HCT116 (cell line): Measurements from ENCODE around the gene GCGR. TPM values are rescaled to one million over a fixed set of nuclear protein-coding genes. Genes with fewer than 3 reads are reported as not detected.

ENCODE experiments used
- ATAC-seq: fragments of 200-7000 bp; cut with Tn5 transposase; 2 replicates; pipeline ENCODE4 v1.9.1; 2020; ENCODE audit warnings: mild to moderate bottlenecking, moderate library complexity
- BruUV-seq: library from RNA; stranded (reverse); fragments of 400-500 nt; replicated peaks from 2 replicates; lab custom pipeline; 2021; lab: Mats Ljungman, UMichigan
- CTCF ChIA-PET: fragments of 300-600 bp; sonication (Branson Sonifier 250); formaldehyde crosslinking; loops from one replicate; lab custom pipeline; 2021; ENCODE audit warnings: antibody characterized with exemption; lab: Charles Lee
- POLR2A ChIA-PET: fragments of 300-600, 350-600 bp; sonication (Branson Sonifier 250); formaldehyde crosslinking; loops from one replicate; lab custom pipeline; 2021; ENCODE audit warnings: antibody characterized with exemption; lab: Charles Lee
- RAD21 ChIA-PET, 2 experiments: fragments of 300-600 bp; sonication (Branson Sonifier 250); formaldehyde crosslinking; loops; one replicate each; lab custom pipeline; 2023; ENCODE audit warnings: low total read pairs in 2 of 2; ENCODE audit not compliant: uncharacterized antibody in 2 of 2, unreplicated experiment in 2 of 2, low non-redundant PET in 1 of 2; lab: Charles Lee
- DNase-seq: peaks from one replicate; pipeline ENCODE4 v3.0.0-alpha.2; 2010; ENCODE audit warnings: low read depth, low spot score
- H2AFZ ChIP-seq: fragments of 200-600 bp; shearing (Covaris generic), sonication (generic); 2 replicates; pipeline ENCODE4 v1.6.1; 2017; ENCODE audit warnings: low read depth, mixed run types, mixed read lengths, antibody characterized with exemption, low read length; ENCODE audit not compliant: poor library complexity, severe bottlenecking
- H3K27ac ChIP-seq: 2 replicates; pipeline ENCODE4 v1.5.1; 2012; ENCODE audit warnings: low read depth, low read length
- H3K27me3 ChIP-seq: fragments of 200-600 bp; sonication (generic); 2 replicates; pipeline ENCODE4 v1.6.1; 2016; ENCODE audit warnings: mixed run types, low read length, mixed read lengths; ENCODE audit not compliant: insufficient read depth
- H3K36me3 ChIP-seq, 2 experiments: fragments of 200-500 bp in 1 of 2; fragments of 200-600 bp in 1 of 2; sonication (Bioruptor generic) in 1 of 2; sonication (generic) in 1 of 2; 2 replicates each; pipeline versions ENCODE4 v1.5.1 to v1.6.1; 2014 to 2016; ENCODE audit warnings: low read length in 2 of 2, inconsistent platforms in 1 of 2, mixed read lengths in 1 of 2, mixed run types in 1 of 2; ENCODE audit not compliant: insufficient read depth in 2 of 2, control insufficient read depth in 1 of 2
- H3K4me1 ChIP-seq, 2 experiments: fragments of 200-600 bp in 1 of 2; sonication (generic) in 1 of 2; 2 replicates each; pipeline versions ENCODE4 v1.5.1 to v1.6.1; 2012 to 2017; ENCODE audit warnings: low read length in 2 of 2, inconsistent platforms in 1 of 2, mild to moderate bottlenecking in 1 of 2, mixed read lengths in 1 of 2, mixed run types in 1 of 2, moderate library complexity in 1 of 2; ENCODE audit not compliant: insufficient read depth in 2 of 2, control insufficient read depth in 1 of 2
- H3K4me2 ChIP-seq: fragments of 200-600 bp; sonication (generic); 2 replicates; pipeline ENCODE4 v1.6.1; 2017; ENCODE audit warnings: mixed run types, low read length, mixed read lengths
- H3K4me3 ChIP-seq, 2 experiments: fragments of 200-600 bp in 1 of 2; sonication (generic) in 1 of 2; replicated peaks in 1 of 2; 2 replicates each; pipeline ENCODE4 v1.5.1; 2011 to 2016; ENCODE audit warnings: low read length in 2 of 2, control low read depth in 1 of 2, low read depth in 1 of 2, mild to moderate bottlenecking in 1 of 2, mixed read lengths in 1 of 2, mixed run types in 1 of 2
- H3K79me2 ChIP-seq: fragments of 200-600 bp; sonication (generic); 2 replicates; pipeline ENCODE4 v1.6.1; 2017; ENCODE audit warnings: mild to moderate bottlenecking, mixed run types, low read length, moderate library complexity, mixed read lengths; ENCODE audit not compliant: insufficient read depth
- H3K9ac ChIP-seq: fragments of 200-600 bp; sonication (generic); 2 replicates; pipeline ENCODE4 v1.6.1; 2016; ENCODE audit warnings: low read length, mixed read lengths
- H3K9me2 ChIP-seq: fragments of 200-600 bp; sonication (generic), shearing (Covaris generic); 2 replicates; pipeline ENCODE4 v1.6.1; 2017; ENCODE audit warnings: mixed run types, mild to moderate bottlenecking, moderate library complexity; ENCODE audit not compliant: insufficient read depth
- H3K9me3 ChIP-seq, 2 experiments: fragments of 200-500 bp in 1 of 2; fragments of 200-600 bp in 1 of 2; sonication (Bioruptor generic) in 1 of 2; sonication (generic) in 1 of 2; 2 replicates each; pipeline ENCODE4 v1.6.1; 2014 to 2017; ENCODE audit warnings: low read length in 2 of 2, mixed read lengths in 2 of 2, inconsistent platforms in 1 of 2, low read depth in 1 of 2, mild to moderate bottlenecking in 1 of 2, mixed run types in 1 of 2, moderate library complexity in 1 of 2; ENCODE audit not compliant: control insufficient read depth in 1 of 2, insufficient read depth in 1 of 2
- H4K20me1 ChIP-seq: fragments of 200-600 bp; sonication (generic), shearing (Covaris generic); 2 replicates; pipeline ENCODE4 v1.6.1; 2017; ENCODE audit warnings: mixed run types, mild to moderate bottlenecking, moderate library complexity; ENCODE audit not compliant: insufficient read depth
- CTCF ChIP-seq, 3 experiments: fragments of 200-600 bp in 1 of 3; sonication (generic) in 1 of 3; IDR thresholded peaks in 2 of 3; conservative IDR thresholded peaks in 1 of 3; 2 replicates each; pipeline ENCODE4 v1.5.1; 2012 to 2017; ENCODE audit warnings: low read depth in 2 of 3, low read length in 2 of 3, antibody characterized with exemption in 1 of 3, borderline replicate concordance in 1 of 3, control low read depth in 1 of 3, mild to moderate bottlenecking in 1 of 3, mixed read lengths in 1 of 3, mixed run types in 1 of 3, moderate library complexity in 1 of 3; ENCODE audit not compliant: insufficient read depth in 1 of 3
- EZH2phosphoT487 ChIP-seq: fragments of 200-600 bp; IDR thresholded peaks from 2 replicates; pipeline ENCODE4 v1.6.1; 2018; ENCODE audit warnings: antibody characterized with exemption, borderline replicate concordance
- POLR2A ChIP-seq: IDR thresholded peaks from 2 replicates; pipeline ENCODE4 v1.7.0; 2011; ENCODE audit warnings: borderline replicate concordance; ENCODE audit not compliant: insufficient read depth, insufficient read length; ENCODE audit errors: extremely low read depth
- RAD21 ChIP-seq: IDR thresholded peaks from 2 replicates; pipeline ENCODE4 v1.6.1; 2012; ENCODE audit warnings: low read depth, mild to moderate bottlenecking
- SRF ChIP-seq: IDR thresholded peaks from 2 replicates; pipeline ENCODE4 v1.6.1; 2012; ENCODE audit warnings: low read depth
- TCF7L2 ChIP-seq: IDR thresholded peaks from 2 replicates; pipeline ENCODE4 v1.7.0; 2011; ENCODE audit warnings: borderline replicate concordance, inconsistent platforms; ENCODE audit not compliant: insufficient read depth, insufficient read length; ENCODE audit errors: extremely low read depth
- ZFX ChIP-seq: fragments of 450-650 bp; IDR thresholded peaks from 2 replicates; pipeline ENCODE4 v1.6.1; 2017
- intact Hi-C: fragments of 100-400 bp; cut with micrococcal nuclease; formaldehyde crosslinking; loops from 2 replicates; pipeline ENCODE4 v1.10.0; 2022
- total RNA-seq: library from RNA; stranded (reverse); gene quantifications from one replicate; pipeline ENCODE4 v1.2.1, GENCODE V29; 2021; ENCODE audit not compliant: unreplicated experiment
- TF ChIP-seq, protein P1 (sequence below): IDR thresholded peaks from 2 replicates; pipeline ENCODE4 v1.6.1; 2012
- TF ChIP-seq, protein P2 (sequence below): IDR thresholded peaks from 2 replicates; pipeline ENCODE4 v1.6.1; 2012; ENCODE audit warnings: low read depth
- TF ChIP-seq, protein P3 (sequence below): IDR thresholded peaks from 2 replicates; pipeline ENCODE4 v1.6.1; 2012

The GCGR gene
- total RNA-seq, 1 experiment from 2014 or later: not detected

DNA sequence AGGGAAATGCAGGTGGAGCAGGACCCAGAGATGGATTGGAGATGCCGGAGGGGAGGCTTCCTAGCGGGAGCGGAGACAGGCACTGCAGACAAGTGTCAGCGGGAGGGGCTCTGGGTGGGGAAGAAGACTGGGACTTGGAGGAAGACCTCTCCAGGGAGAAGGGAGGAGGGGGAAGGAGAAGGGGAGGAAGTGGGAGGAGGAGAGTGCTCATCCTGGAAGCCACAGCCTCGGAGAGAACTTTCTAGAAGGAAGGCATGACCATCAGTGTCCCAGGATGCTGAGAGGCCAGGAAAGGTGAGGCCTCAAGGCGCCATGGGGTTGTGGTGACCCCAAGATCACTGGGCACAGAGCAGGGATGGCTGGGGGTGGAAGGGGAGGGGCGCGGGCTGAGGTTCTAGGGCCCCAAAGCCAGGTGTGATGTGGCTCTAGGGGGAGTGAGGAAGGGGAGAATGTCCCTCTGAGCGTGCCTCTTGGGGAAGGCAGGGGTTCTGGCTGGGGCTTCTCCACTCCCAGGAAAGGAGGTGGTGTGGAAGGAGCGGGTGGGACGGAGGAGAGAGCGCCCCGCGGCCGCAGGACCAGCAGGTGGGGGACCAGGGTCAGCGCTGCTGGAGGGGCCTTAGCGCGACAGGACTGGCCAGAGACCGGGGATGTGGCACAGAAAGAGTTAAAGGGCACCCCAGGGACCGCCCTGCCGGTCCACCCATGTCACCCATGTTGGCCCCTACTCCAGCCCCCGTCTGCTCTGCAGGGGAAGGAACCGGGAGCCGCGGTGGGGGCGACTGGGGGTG, 900 bp upstream of the GCGR start:
- ChIA-PET CTCF (no interaction called here), RAD21 (no interaction called here), POLR2A (no interaction called here)
- no TSS peak for BruUV-seq
- H3K79me2 ChIP-seq: no peaks in the 10 kb centered on the region
- no peaks in the 10 kb centered on the region for H4K20me1 ChIP-seq
- H3K4me2 ChIP-seq: no peak overlapping the region
- no peaks in the 10 kb centered on the region for H3K36me3 ChIP-seq
- H3K4me3 ChIP-seq: no peak overlapping the region
- DNase-seq (no peak), ATAC-seq (no peak)
- no peaks in the 10 kb centered on the region for H3K9me3 ChIP-seq
- no peaks in the 10 kb centered on the region for H3K9me2 ChIP-seq
- H3K27ac ChIP-seq: no peak overlapping the region
- intact Hi-C loops: no loop called here
- H3K27me3 ChIP-seq: peaks cover 10% of the 10 kb centered on the region; the same call in 1 of the 2 replicates
- H3K4me1 ChIP-seq: peaks cover 0 to 6% of the 10 kb centered on the region in 2 experiments; a peak in 2 of 4 replicates
- no peak overlapping the region for H2AFZ ChIP-seq
- no peak for TF ChIP-seq EZH2phosphoT487
- H3K9ac ChIP-seq: no peak overlapping the region

DNA sequence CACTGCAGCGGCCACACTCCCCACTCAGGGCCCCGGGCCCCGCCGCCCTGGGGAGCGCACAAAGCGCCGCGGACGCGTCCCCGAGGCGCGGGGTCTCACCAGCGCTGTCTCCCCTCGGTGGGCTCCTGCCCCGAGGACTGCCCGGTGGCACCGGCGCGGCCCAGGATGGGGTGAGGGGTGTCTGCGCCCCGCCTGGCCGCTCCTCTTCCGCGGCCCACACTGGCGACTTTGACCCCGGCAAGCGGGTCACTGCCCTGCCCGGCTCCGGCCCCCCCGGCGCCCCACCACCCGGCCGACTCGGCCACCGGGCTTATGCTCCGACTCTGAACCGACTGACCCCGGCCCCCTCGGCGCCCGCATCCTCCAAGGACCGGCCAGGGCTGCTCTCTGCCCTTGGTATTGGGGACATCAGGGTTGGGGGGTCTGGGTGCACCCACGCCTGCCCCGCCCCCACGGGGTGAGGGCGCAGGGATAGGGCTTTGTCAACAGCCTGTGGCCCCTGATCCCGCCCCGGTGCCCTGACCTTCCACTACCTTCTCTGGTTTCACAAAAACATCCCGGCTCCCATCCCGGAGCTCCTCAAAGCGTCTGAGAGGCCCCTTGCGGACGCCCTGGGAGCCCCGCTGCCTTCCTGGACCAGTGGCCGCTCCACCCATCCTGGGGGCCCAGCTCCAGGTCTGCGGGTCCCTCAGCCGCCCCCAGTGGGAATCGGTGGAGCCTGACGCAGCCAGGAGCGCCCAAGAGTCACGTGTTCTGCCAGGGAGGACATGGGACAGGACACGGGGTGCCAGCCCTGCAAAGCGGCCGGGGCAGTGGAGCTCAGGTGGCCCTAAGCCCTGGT, 829 bp downstream of the GCGR start:
- ATAC-seq (peak; percentile 41), DNase-seq (no peak)
- peaks cover 0 to 6% of the 10 kb centered on the region in 2 experiments; a peak in 2 of 4 replicates for H3K4me1 ChIP-seq
- H3K36me3 ChIP-seq: no peaks in the 10 kb centered on the region
- H3K9ac ChIP-seq: no peak overlapping the region
- intact Hi-C loops: no loop called here
- peak overlapping the region; percentile 52 for H2AFZ ChIP-seq
- no peaks in the 10 kb centered on the region for H3K79me2 ChIP-seq
- RAD21 ChIA-PET: no interaction called here
- no peak overlapping the region for H3K4me3 ChIP-seq
- no peaks in the 10 kb centered on the region for H3K9me2 ChIP-seq
- H4K20me1 ChIP-seq: no peaks in the 10 kb centered on the region
- no peaks in the 10 kb centered on the region for H3K9me3 ChIP-seq
- POLR2A ChIA-PET: no interaction called here
- BruUV-seq: no TSS peak
- peaks cover 13% of the 10 kb centered on the region; the same call in 1 of the 2 replicates for H3K27me3 ChIP-seq
- no peak overlapping the region; the same call in 1 of the 2 replicates for H3K27ac ChIP-seq
- H3K4me2 ChIP-seq: peak overlapping the region; percentile 39
- CTCF ChIA-PET: interaction anchor here (1.2 kb wide), 1 partner anchor 17 kb away, joined by 4 read pairs; no protein-coding TSS in a partner anchor
- TF ChIP-seq EZH2phosphoT487: no peak
- TF ChIP-seq TCF7L2: no peak
- TF ChIP-seq, protein P1, sequence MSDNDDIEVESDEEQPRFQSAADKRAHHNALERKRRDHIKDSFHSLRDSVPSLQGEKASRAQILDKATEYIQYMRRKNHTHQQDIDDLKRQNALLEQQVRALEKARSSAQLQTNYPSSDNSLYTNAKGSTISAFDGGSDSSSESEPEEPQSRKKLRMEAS: no peak
- TF ChIP-seq, protein P2, sequence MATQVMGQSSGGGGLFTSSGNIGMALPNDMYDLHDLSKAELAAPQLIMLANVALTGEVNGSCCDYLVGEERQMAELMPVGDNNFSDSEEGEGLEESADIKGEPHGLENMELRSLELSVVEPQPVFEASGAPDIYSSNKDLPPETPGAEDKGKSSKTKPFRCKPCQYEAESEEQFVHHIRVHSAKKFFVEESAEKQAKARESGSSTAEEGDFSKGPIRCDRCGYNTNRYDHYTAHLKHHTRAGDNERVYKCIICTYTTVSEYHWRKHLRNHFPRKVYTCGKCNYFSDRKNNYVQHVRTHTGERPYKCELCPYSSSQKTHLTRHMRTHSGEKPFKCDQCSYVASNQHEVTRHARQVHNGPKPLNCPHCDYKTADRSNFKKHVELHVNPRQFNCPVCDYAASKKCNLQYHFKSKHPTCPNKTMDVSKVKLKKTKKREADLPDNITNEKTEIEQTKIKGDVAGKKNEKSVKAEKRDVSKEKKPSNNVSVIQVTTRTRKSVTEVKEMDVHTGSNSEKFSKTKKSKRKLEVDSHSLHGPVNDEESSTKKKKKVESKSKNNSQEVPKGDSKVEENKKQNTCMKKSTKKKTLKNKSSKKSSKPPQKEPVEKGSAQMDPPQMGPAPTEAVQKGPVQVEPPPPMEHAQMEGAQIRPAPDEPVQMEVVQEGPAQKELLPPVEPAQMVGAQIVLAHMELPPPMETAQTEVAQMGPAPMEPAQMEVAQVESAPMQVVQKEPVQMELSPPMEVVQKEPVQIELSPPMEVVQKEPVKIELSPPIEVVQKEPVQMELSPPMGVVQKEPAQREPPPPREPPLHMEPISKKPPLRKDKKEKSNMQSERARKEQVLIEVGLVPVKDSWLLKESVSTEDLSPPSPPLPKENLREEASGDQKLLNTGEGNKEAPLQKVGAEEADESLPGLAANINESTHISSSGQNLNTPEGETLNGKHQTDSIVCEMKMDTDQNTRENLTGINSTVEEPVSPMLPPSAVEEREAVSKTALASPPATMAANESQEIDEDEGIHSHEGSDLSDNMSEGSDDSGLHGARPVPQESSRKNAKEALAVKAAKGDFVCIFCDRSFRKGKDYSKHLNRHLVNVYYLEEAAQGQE: no peak
- TF ChIP-seq, protein P3, sequence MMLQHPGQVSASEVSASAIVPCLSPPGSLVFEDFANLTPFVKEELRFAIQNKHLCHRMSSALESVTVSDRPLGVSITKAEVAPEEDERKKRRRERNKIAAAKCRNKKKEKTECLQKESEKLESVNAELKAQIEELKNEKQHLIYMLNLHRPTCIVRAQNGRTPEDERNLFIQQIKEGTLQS: no peak
- TF ChIP-seq POLR2A: no peak
- TF ChIP-seq RAD21: no peak
- TF ChIP-seq CTCF (IDR thresholded peaks at IDR 0.05 in 2 of 3, conservative IDR thresholded peaks at IDR 0.05 in 1 of 3; ENCODE audit: borderline replicate concordance in 1 of 3, insufficient read depth in 1 of 3, low read depth in 2 of 3, low read length in 2 of 3): no peak
- TF ChIP-seq SRF: no peak
- no peak for TF ChIP-seq ZFX
